Activated naive CD8-positive, alpha-beta T cell treated with anti-CD3 and anti-CD28 coated beads, Interleukin-2, amount 10 ng/mL, durations not matched to agents 7 days and 5 days (primary cell): Measurements from ENCODE around the gene FAF1. TPM values are rescaled to one million over a fixed set of nuclear protein-coding genes. Genes with fewer than 3 reads are reported as not detected.
A peak's percentile ranks its signal among the peaks of the same experiment; 100 is the strongest.

ENCODE experiments used
- ATAC-seq: fragments of 150-1000 bp; cut with Tn5 transposase; one replicate; pipeline ENCODE4 v1.10.0; 2021; ENCODE audit warnings: low read depth, moderate library complexity
- POLR2A ChIA-PET: fragments of 350-600 bp; sonication (Branson Sonifier 250); formaldehyde crosslinking; loops from one replicate; lab custom pipeline; 2021; ENCODE audit warnings: antibody characterized with exemption; lab: Charles Lee
- DNase-seq: peaks from one replicate; pipeline ENCODE4 v3.0.0; 2021
- H3K27ac Mint-ChIP-seq: one replicate; pipeline ENCODE4 v1.8.0; 2022; ENCODE audit warnings: mild to moderate bottlenecking, mixed read lengths
- H3K27me3 Mint-ChIP-seq: one replicate; pipeline ENCODE4 v1.8.0; 2022; ENCODE audit warnings: mild to moderate bottlenecking, moderate library complexity, mixed read lengths
- H3K36me3 Mint-ChIP-seq: one replicate; pipeline ENCODE4 v1.8.0; 2021; ENCODE audit warnings: mild to moderate bottlenecking, mixed read lengths
- H3K4me1 Mint-ChIP-seq: one replicate; pipeline ENCODE4 v1.8.0; 2021; ENCODE audit warnings: mixed read lengths
- H3K4me3 Mint-ChIP-seq: one replicate; pipeline ENCODE4 v1.8.0; 2022; ENCODE audit warnings: mild to moderate bottlenecking, moderate library complexity, mixed read lengths
- H3K9me3 Mint-ChIP-seq: one replicate; pipeline ENCODE4 v1.8.0; 2021; ENCODE audit warnings: mixed read lengths
- total RNA-seq, 2 experiments: library from RNA; stranded (reverse); gene quantifications; one replicate each; pipeline ENCODE4 v1.2.3, GENCODE V29; 2021

FAF1 gene
- total RNA-seq, 2 experiments from 2014 or later = 70.3 to 75.2 TPM

DNA sequence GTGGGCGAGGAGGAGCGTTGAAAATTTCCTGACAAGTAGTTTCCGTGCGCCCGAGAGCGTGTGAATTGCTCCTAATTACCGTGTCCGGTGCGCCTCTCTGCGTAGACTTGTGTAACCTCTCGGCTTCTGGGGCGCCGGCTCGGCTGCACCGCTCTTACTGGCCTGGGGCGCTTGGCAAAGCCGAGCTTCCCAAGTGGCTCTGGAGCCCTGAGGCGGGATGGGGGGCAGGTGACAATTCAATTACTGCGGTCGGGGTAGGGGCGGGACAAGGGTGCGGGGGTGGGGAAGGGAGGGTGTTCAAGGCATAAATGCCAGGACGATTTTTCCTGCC lies 536.4 kb downstream of the FAF1 start:
- Mint-ChIP-seq H3K36me3 (peaks cover 2% of the 10 kb centered on the region), H3K9me3 (peaks cover 3% of the 10 kb centered on the region), H3K27me3 (peaks cover 83% of the 10 kb centered on the region), H3K4me3 (peak overlapping the region; percentile 83), H3K27ac (no peak overlapping the region), H3K4me1 (peaks cover 43% of the 10 kb centered on the region)
- DNase-seq = peak; percentile 49
- POLR2A ChIA-PET = no interaction called here
- peak; percentile 52 for ATAC-seq

DNA sequence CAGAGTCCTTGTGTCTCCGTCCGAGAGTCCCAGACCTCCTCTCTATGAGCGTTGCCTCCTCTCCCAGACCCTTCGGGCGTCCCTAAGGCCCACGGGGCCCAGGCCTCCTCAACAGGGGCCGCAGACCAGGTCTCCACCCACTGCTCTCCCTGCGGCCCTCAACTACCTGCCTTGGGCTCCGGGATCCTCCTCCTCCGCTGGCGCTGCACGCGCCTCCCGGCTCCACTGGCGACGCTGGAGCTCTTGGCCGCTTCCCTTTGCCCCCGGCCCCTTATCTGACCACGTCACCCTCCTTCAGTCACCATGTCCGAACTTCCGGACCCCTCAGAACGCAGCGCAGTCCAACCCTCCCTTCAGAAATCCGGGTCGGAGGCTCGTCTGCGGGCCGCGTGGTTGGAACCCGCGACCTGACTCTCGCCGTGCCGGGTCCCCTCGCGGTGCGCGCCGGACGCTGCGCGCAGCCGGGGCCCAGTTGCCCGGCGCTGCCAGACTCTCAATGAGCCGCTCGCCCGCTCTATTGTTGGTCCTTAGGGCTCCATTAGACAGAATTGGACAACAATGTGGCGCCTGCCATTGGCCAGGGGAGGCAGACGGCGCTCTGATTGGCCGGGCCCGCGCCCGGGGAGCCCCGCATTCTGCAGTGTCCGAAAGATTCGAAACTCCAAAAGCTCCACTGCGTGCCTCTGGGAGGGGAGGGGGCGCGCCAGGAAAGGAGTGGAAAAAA lies 537.0 kb downstream of the FAF1 start, which contains the start of gene DMRTA2:
Gene DMRTA2 (minus strand): TSS at position 498 of the 724 bp plus-strand sequence. CDS start 1,907 bp downstream, outside the sequence.
- no peaks in the 10 kb centered on the region for H3K9me3 Mint-ChIP-seq
- H3K4me1 Mint-ChIP-seq = peaks cover 40% of the 10 kb centered on the region
- H3K36me3 Mint-ChIP-seq = peaks cover 2% of the 10 kb centered on the region
- DNase-seq = peak; percentile 47
- peaks cover 83% of the 10 kb centered on the region for H3K27me3 Mint-ChIP-seq
- peak within 1 kb of the TSS; percentile 83 for H3K4me3 Mint-ChIP-seq
- POLR2A ChIA-PET = no interaction called here
- peak within 1 kb of the TSS; percentile 36 for H3K27ac Mint-ChIP-seq
- ATAC-seq = no peak

DNA sequence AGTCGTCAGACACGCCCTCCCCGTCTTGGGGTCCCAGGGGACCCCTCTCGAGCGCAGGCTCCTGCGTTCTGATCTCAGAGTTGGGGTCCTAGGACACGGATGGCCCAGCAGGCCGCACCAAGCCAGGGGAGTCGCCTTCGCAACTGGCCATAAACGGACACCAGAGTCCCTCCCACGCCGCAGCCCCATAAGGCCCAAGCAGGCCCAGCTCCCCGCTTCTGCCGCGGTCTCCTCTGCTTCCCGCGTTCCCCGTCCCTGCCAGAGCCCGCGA lies 537.5 kb downstream of the FAF1 start:
- peak overlapping the region; percentile 25 for H3K27ac Mint-ChIP-seq
- DNase-seq (no peak), ATAC-seq (no peak)
- peaks cover 83% of the 10 kb centered on the region for H3K27me3 Mint-ChIP-seq
- POLR2A ChIA-PET = interaction anchor here (0.7 kb wide), 1 partner anchor 435 kb away, joined by 3 read pairs; no protein-coding TSS in a partner anchor
- peaks cover 2% of the 10 kb centered on the region for H3K36me3 Mint-ChIP-seq
- H3K4me3 Mint-ChIP-seq = peak overlapping the region; percentile 83
- peaks cover 39% of the 10 kb centered on the region for H3K4me1 Mint-ChIP-seq
- H3K9me3 Mint-ChIP-seq = no peaks in the 10 kb centered on the region

DNA sequence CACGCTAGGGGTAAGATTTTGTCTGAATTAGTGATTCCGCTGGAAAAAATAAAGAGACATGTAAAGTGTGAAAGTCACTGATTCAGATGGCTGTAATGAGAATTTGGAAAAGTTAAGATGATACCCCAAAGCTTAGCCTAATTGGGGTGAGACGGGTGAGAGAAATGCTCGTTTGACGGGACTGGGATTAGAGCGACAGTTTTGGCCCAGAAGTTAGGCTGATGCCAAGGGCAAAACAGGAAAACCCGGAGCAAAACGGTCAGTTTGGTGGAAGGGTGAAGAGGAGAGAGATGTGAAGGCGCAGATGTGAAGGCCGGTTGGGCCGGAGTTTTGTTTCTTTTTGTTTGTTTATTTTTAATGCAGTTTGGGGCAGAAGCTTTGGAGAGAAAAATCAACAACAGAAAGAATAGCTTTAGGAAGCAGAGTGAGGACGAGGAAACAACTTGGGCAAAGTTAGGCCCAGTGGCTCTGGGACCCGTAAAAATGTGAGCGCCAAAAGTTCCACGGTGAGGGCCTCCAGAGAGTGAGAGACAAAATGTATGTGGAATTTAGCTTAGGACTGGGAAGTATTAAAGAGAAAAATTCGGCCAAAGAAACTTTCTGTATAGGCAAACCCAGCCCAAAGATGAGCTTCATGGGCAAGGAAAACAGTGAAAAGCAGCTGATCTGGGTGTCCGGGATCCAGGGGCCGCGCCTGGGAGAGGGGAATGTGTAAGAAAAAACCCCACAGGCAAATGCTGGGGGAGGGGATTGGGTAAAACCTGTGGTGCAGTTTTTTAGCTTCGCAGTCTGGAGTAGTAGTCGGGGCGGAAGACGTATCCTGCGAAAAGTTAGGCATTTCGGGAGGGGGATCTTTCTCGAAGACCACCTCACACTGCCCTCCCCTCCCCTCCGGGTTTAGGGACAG lies 538.0 kb downstream of the FAF1 start:
- H3K9me3 Mint-ChIP-seq = no peaks in the 10 kb centered on the region
- no peak for DNase-seq
- no peak for ATAC-seq
- H3K36me3 Mint-ChIP-seq = peaks cover 2% of the 10 kb centered on the region
- peaks cover 83% of the 10 kb centered on the region for H3K27me3 Mint-ChIP-seq
- H3K27ac Mint-ChIP-seq = peak overlapping the region; percentile 49
- peak overlapping the region; percentile 40 for H3K4me3 Mint-ChIP-seq
- POLR2A ChIA-PET = interaction anchor here (0.7 kb wide), 1 partner anchor 436 kb away, joined by 3 read pairs; no protein-coding TSS in a partner anchor
- H3K4me1 Mint-ChIP-seq = peaks cover 37% of the 10 kb centered on the region

DNA sequence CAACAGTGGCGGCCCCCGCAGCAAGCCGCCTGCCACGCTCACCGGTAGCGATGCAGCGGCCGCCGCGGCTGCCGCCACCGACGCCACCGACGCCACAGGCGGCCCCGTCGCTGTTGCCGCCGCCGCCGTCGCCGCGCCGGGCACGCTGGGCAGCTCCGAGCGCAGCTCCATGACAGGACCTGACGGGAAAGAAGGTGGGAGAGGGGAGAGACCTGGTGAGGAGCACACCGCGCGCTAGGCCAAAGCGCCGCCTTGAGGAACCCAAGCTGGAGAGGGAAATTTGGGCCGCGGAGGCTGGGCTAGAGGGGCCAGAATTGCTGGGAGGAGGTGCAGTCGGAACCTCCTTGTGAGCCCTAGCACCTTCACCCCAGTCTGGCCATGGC lies 538.7 kb downstream of the FAF1 start:
- ATAC-seq (no peak), DNase-seq (no peak)
- H3K27ac Mint-ChIP-seq = peak overlapping the region; percentile 49
- POLR2A ChIA-PET = no interaction called here
- peaks cover 2% of the 10 kb centered on the region for H3K36me3 Mint-ChIP-seq
- H3K27me3 Mint-ChIP-seq = peaks cover 84% of the 10 kb centered on the region
- peak overlapping the region; percentile 40 for H3K4me3 Mint-ChIP-seq
- H3K4me1 Mint-ChIP-seq = peaks cover 42% of the 10 kb centered on the region
- H3K9me3 Mint-ChIP-seq = no peaks in the 10 kb centered on the region

DNA sequence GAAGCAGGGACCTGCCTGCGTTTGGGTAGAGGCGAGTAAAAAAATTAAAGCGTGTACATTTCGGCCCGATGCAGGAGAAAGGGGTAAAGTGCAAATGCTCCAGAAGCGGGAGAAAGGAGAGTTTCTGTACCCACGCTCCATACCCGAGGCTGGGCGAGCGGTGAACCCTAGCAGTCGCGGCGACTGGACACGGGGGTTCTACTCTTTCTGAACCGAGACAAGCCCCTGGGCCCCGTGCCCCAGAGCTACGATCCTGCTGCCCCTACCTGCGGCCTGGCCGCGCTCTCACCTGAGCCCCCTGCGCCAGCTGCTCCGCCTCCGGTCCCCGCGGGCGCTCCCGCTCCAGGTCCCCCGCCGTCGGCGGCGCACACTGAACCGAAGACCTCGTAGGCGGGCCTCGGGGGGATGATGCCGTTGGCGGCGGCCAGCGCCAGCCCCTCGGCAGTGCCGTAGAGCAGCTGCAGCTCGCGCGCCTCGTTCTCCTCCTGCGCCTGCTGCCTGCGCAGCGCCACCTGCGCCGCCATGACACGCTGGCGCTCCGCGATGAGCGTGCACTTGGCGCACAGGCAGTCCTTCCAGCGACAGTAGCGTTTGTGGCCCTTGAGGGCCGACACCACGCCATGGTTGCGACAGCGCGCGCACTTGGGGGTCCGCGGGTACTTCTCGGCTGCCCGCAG lies 539.2 kb downstream of the FAF1 start:
- POLR2A ChIA-PET = no interaction called here
- H3K9me3 Mint-ChIP-seq = no peaks in the 10 kb centered on the region
- peaks cover 42% of the 10 kb centered on the region for H3K4me1 Mint-ChIP-seq
- ATAC-seq = no peak
- H3K27ac Mint-ChIP-seq = peak overlapping the region; percentile 83
- DNase-seq = peak; percentile 59
- peaks cover 2% of the 10 kb centered on the region for H3K36me3 Mint-ChIP-seq
- peak overlapping the region; percentile 35 for H3K4me3 Mint-ChIP-seq
- peaks cover 84% of the 10 kb centered on the region for H3K27me3 Mint-ChIP-seq

DNA sequence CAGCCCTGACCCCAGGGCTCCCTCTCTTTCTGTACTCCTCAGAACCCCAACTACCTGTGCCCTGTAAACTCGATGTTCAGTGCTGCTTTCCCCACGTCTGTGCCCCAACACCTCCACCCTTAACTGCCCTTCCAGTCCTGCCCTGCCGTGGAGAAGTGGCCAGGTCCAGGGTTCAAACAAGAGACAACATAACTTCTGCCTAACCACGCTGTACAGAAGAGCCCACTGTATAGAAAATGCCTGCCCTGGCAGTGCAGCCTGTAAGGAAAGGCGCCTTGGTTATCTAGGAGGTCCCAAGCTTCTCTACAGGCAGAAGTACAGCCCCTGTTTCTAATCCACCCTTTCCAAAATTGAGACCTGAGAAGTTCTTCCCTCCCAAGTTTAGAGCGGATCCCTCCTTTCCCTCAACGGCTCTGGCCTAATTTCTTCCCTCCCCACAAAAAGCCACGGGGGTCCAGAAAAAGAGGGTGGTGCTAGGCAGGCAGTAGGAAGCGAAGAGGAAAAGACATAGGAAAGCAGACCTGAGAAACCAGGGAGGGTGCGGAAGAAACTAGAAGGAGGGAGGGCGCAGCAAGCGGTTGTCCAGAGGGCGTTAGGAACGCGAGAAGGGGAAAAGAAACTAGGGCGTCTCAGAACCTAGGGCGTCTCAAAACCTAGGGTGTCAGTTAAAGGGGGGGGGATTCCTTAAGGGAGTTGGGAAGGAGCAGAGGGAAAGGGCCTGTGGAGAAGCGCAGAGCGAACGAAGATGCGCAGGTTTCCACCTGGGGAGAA lies 540.0 kb downstream of the FAF1 start:
- H3K27ac Mint-ChIP-seq = peak overlapping the region; percentile 83
- H3K9me3 Mint-ChIP-seq = no peaks in the 10 kb centered on the region
- DNase-seq (no peak), ATAC-seq (no peak)
- POLR2A ChIA-PET = no interaction called here
- H3K36me3 Mint-ChIP-seq = peaks cover 2% of the 10 kb centered on the region
- peaks cover 39% of the 10 kb centered on the region for H3K4me1 Mint-ChIP-seq
- peak overlapping the region; percentile 35 for H3K4me3 Mint-ChIP-seq
- H3K27me3 Mint-ChIP-seq = peaks cover 84% of the 10 kb centered on the region

DNA sequence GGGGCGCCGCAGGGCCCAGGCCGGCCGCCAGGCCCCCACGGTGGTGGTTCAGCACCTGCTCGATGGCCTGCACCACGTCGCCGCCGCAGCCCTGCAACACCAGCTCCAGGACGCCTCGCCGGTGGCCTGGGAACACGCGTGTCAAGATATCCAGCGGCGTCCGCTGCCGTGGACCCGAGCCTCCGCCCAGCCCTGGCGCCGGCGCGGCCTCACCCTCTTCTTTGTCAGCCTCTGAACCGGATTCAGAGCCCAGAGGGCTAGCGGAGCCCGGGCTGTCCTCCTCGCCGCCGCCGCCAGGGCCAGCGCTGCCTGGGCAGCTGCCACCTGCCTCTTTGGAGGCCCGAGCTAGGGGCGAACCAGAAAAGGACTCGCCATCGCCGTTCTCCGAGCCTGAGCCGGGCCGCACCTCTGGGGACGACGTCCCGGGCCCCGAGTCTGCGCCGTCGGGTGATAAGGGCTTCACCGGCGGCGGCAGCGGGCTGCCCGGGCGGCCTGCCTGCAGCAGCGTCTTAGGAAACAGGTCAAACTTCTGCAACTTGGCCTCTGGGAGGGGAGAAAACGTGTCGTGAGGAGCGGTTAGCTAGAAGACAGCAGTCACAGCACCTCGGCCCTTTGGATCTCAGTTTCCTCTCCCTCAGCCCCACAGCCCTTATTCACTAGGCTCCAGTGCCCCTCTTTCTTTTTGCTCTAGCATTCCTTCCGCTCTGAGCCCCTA lies 540.7 kb downstream of the FAF1 start:
- peak overlapping the region; percentile 35 for H3K4me3 Mint-ChIP-seq
- POLR2A ChIA-PET = no interaction called here
- peak; percentile 45 for DNase-seq

DNA sequence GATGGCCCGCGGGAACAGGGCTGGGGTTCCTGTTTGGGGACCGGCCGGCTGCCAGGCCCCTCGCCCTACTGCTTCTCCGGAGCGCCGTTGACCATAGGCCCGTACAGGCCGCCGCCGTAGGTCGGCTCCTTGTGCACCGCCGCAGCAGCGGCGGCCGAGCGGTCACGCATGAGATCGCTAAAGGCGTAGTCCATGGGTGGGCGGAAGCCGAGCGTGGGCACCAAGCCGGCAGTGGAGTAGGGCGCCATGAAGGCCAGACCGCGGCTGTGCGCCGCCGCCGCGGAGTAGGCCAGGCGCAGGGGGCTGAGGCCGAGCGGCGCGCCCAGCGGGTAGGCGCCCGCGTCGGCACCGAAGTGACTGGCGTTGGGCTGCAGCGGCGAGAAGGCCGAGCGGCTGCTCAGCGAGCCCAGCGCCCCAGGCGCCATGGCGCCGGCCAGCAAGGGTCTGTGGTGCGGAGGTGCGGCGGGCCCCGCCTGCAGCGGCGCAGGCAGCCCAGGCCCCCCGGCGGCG lies 541.4 kb downstream of the FAF1 start:
- H3K27me3 Mint-ChIP-seq = peaks cover 85% of the 10 kb centered on the region
- peaks cover 2% of the 10 kb centered on the region for H3K9me3 Mint-ChIP-seq
- peaks cover 35% of the 10 kb centered on the region for H3K4me1 Mint-ChIP-seq
- no peak for ATAC-seq
- H3K36me3 Mint-ChIP-seq = peaks cover 2% of the 10 kb centered on the region
- peak; percentile 48 for DNase-seq
- POLR2A ChIA-PET = no interaction called here
- no peak overlapping the region for H3K4me3 Mint-ChIP-seq
- no peak overlapping the region for H3K27ac Mint-ChIP-seq

More for the DNA sequence above, 540.7 kb downstream of the FAF1 start:
- H3K27me3 Mint-ChIP-seq = peaks cover 84% of the 10 kb centered on the region
- H3K36me3 Mint-ChIP-seq = peaks cover 2% of the 10 kb centered on the region
- peak overlapping the region; percentile 83 for H3K27ac Mint-ChIP-seq
- peaks cover under 1% of the 10 kb centered on the region for H3K9me3 Mint-ChIP-seq
- H3K4me1 Mint-ChIP-seq = peaks cover 36% of the 10 kb centered on the region
- no peak for ATAC-seq

DNA sequence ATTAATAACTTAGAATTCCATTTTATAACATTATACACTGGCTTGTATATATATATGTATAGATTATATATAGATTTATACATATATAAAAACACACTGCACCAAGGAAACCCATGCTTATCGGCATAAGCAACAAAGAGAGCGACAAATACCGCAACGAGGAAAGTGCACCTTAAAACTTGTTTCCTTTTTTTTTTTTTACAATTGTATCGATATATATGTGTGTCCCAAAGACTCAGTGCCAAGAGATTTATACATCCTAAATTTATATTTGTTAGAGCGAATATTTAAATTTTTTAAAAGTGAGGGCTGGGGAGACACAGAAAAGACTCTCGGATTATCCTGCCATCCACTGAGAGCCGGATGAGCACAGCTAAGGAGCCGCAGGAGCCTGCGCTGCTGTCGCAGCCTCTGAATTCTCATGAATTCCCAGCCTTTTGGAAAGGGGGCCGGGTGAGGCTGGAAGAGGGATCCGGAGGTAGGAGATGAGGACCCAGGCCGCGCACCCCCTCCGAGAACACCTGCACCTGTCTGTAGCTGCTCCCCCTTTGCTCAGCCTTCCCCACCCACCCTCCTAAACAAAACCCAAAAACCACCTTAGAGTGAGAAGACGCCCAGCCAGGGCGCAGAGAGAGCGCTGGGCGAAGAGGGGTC lies 542.0 kb downstream of the FAF1 start:
- POLR2A ChIA-PET = no interaction called here
- H3K27ac Mint-ChIP-seq = no peak overlapping the region
- H3K27me3 Mint-ChIP-seq = peaks cover 85% of the 10 kb centered on the region
- peaks cover 2% of the 10 kb centered on the region for H3K36me3 Mint-ChIP-seq
- no peak for ATAC-seq
- H3K9me3 Mint-ChIP-seq = peaks cover 2% of the 10 kb centered on the region
- H3K4me3 Mint-ChIP-seq = no peak overlapping the region
- peaks cover 32% of the 10 kb centered on the region for H3K4me1 Mint-ChIP-seq
- no peak for DNase-seq

DNA sequence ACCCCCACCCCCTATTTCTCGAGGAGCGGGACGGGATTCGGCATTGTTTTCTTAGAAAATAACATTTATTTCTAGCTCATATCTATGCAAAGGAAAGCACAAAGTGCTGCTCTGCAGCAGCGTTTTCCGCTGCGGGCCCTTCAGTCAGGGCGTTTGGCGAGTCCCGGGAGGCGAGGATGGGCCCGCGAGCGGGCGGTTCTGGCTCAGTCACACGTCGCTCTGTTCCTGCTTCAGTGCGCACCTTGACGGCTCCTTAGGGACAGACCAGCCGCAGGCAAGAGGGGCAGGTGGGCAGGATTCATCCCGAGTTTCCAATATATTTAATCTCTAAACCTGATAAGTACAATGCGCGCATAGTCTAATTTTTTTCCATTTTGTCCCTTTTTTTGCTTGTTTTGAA lies 542.6 kb downstream of the FAF1 start:
- ATAC-seq = no peak
- POLR2A ChIA-PET = no interaction called here
- peaks cover 2% of the 10 kb centered on the region for H3K36me3 Mint-ChIP-seq
- H3K4me3 Mint-ChIP-seq = peak overlapping the region; percentile 28
- peaks cover 84% of the 10 kb centered on the region for H3K27me3 Mint-ChIP-seq
- peaks cover 2% of the 10 kb centered on the region for H3K9me3 Mint-ChIP-seq
- H3K27ac Mint-ChIP-seq = peak overlapping the region; percentile 38
- peaks cover 27% of the 10 kb centered on the region for H3K4me1 Mint-ChIP-seq
- peak; percentile 39 for DNase-seq
